GM23338 (cell line): ENCODE measurements around the gene MYO9A. TPM values are rescaled to one million over a fixed set of nuclear protein-coding genes. Genes with fewer than 3 reads are reported as not detected.

Source experiments
- ATAC-seq: fragments of 200-7000 bp; cut with Tn5 transposase; 3 replicates; pipeline ENCODE4 v1.9.1; 2020
- DNase-seq: peaks from one replicate; pipeline ENCODE4 v3.0.0-alpha.2; 2015; ENCODE audit warnings: low spot score
- H2AFZ ChIP-seq: fragments of 200-600 bp; sonication (generic); 2 replicates; pipeline ENCODE4 v1.8.0; 2016; ENCODE audit warnings: antibody characterized with exemption, mild to moderate bottlenecking, moderate library complexity
- H3F3A ChIP-seq: fragments of 200-600 bp; sonication (generic); replicated peaks from 2 replicates; pipeline ENCODE4 v1.8.0; 2017; ENCODE audit warnings: antibody characterized with exemption, mixed run types, low read depth
- H3K27ac ChIP-seq: fragments of 200-600 bp; sonication (generic); 2 replicates; pipeline ENCODE4 v1.6.1; 2016; ENCODE audit warnings: low read depth
- H3K27me3 ChIP-seq: fragments of 200-600 bp; sonication (generic); 2 replicates; pipeline ENCODE4 v1.8.0; 2016; ENCODE audit warnings: mild to moderate bottlenecking, mixed run types, moderate library complexity; ENCODE audit not compliant: insufficient read depth
- H3K36me3 ChIP-seq: fragments of 200-600 bp; sonication (generic); 2 replicates; pipeline ENCODE4 v1.8.0; 2016; ENCODE audit warnings: mild to moderate bottlenecking; ENCODE audit not compliant: insufficient read depth
- H3K4me1 ChIP-seq: fragments of 200-600 bp; sonication (generic); 2 replicates; pipeline ENCODE4 v1.8.0; 2016; ENCODE audit warnings: mild to moderate bottlenecking, moderate library complexity; ENCODE audit not compliant: insufficient read depth
- H3K4me2 ChIP-seq: fragments of 200-600 bp; sonication (generic); 2 replicates; pipeline ENCODE4 v1.7.1; 2017; ENCODE audit warnings: mixed run types
- H3K4me3 ChIP-seq: fragments of 200-600 bp; sonication (generic); 2 replicates; pipeline ENCODE4 v1.6.1; 2016; ENCODE audit warnings: mixed run types
- H3K79me2 ChIP-seq: fragments of 200-600 bp; sonication (generic); replicated peaks from 2 replicates; pipeline ENCODE4 v1.8.0; 2017; ENCODE audit warnings: mild to moderate bottlenecking; ENCODE audit not compliant: insufficient read depth
- H3K9me2 ChIP-seq: fragments of 200-600 bp; sonication (generic); 2 replicates; pipeline ENCODE4 v1.8.0; 2017; ENCODE audit not compliant: insufficient read depth
- H4K20me1 ChIP-seq: fragments of 200-600 bp; sonication (generic); replicated peaks from 2 replicates; pipeline ENCODE4 v1.8.0; 2017; ENCODE audit warnings: mild to moderate bottlenecking; ENCODE audit not compliant: insufficient read depth
- H3K27ac Mint-ChIP-seq: 2 replicates; pipeline ENCODE4 v1.8.0; 2020; ENCODE audit warnings: inconsistent platforms, mild to moderate bottlenecking, moderate library complexity, mixed read lengths
- H3K27me3 Mint-ChIP-seq: 3 replicates; pipeline ENCODE4 v1.8.0; 2022; ENCODE audit warnings: low read depth, mild to moderate bottlenecking, moderate library complexity, mixed read lengths, inconsistent platforms; ENCODE audit not compliant: insufficient read depth, poor library complexity
- H3K36me3 Mint-ChIP-seq: 3 replicates; pipeline ENCODE4 v1.8.0; 2021; ENCODE audit warnings: low read depth, mild to moderate bottlenecking, inconsistent platforms, moderate library complexity, mixed read lengths
- H3K4me1 Mint-ChIP-seq: 3 replicates; pipeline ENCODE4 v1.8.0; 2020; ENCODE audit warnings: mild to moderate bottlenecking, inconsistent platforms, mixed read lengths
- H3K4me3 Mint-ChIP-seq: 3 replicates; pipeline ENCODE4 v1.8.0; 2021; ENCODE audit warnings: moderate library complexity, mild to moderate bottlenecking, inconsistent platforms, mixed read lengths
- H3K9me3 Mint-ChIP-seq: 3 replicates; pipeline ENCODE4 v1.8.0; 2020; ENCODE audit warnings: moderate library complexity, mild to moderate bottlenecking, inconsistent platforms, mixed read lengths
- CREB1 ChIP-seq: fragments of 250-450 bp; sonication (Bioruptor Pico); IDR thresholded peaks from 2 replicates; pipeline ENCODE4 v1.5.0; 2020; ENCODE audit warnings: low read depth, mild to moderate bottlenecking, moderate library complexity
- EZH2 ChIP-seq: fragments of 200-600 bp; sonication (generic); IDR thresholded peaks from one replicate; pipeline ENCODE4 v1.8.0; 2017; ENCODE audit warnings: antibody characterized with exemption, mild to moderate bottlenecking, low read depth; ENCODE audit not compliant: unreplicated experiment
- EZH2phosphoT487 ChIP-seq: fragments of 200-600 bp; sonication (generic); IDR thresholded peaks from one replicate; pipeline ENCODE4 v1.8.1; 2018; ENCODE audit warnings: antibody characterized with exemption; ENCODE audit not compliant: unreplicated experiment
- JUNB ChIP-seq: IDR thresholded peaks from one replicate; pipeline ENCODE4 v1.6.1; 2016; ENCODE audit warnings: antibody characterized with exemption; ENCODE audit not compliant: unreplicated experiment
- NANOG ChIP-seq: IDR thresholded peaks from 2 replicates; pipeline ENCODE4 v1.6.1; 2016; ENCODE audit warnings: antibody characterized with exemption, borderline replicate concordance
- POLR2AphosphoS5 ChIP-seq: IDR thresholded peaks from 2 replicates; pipeline ENCODE4 v1.6.1; 2016; ENCODE audit warnings: antibody characterized with exemption, low read depth
- STAT1 ChIP-seq: IDR thresholded peaks from one replicate; pipeline ENCODE4 v1.6.1; 2016; ENCODE audit warnings: antibody characterized with exemption; ENCODE audit not compliant: unreplicated experiment
- ZNF114 ChIP-seq: fragments of 250-450 bp; sonication (Bioruptor Pico); IDR thresholded peaks from 2 replicates; pipeline ENCODE4 v1.5.0; 2020; ENCODE audit warnings: mild to moderate bottlenecking, moderate library complexity
- ZNF331 ChIP-seq: fragments of 250-450 bp; sonication (Bioruptor Pico); IDR thresholded peaks from 2 replicates; pipeline ENCODE4 v1.5.0; 2020; ENCODE audit warnings: low read depth, mild to moderate bottlenecking, moderate library complexity
- polyA plus RNA-seq: library from polyadenylated mRNA; unstranded; fragments of >200 nt; fragmentation: Nextera tagmentation; extraction: Ambion mirVana; gene quantifications from 2 replicates; pipeline ENCODE4 v1.2.1, GENCODE V29; 2016
- total RNA-seq: library from RNA; depleted of rRNA; stranded (reverse); fragments of >200 nt; shearing (Covaris generic); gene quantifications from 2 replicates; pipeline ENCODE4 v1.2.3, GENCODE V29; 2014
- TF ChIP-seq, protein P1 (sequence below): fragments of 250-450 bp; sonication (Bioruptor Pico); IDR thresholded peaks from 2 replicates; pipeline ENCODE4 v1.5.0; 2020; ENCODE audit warnings: mild to moderate bottlenecking, moderate library complexity
- TF ChIP-seq, protein P2 (sequence below), 2 experiments: fragments of 200-600 bp in 1 of 2; sonication (generic) in 1 of 2; conservative IDR thresholded peaks; 2 replicates each; pipeline versions ENCODE4 v1.5.1 to v1.6.1; 2016 to 2017; ENCODE audit warnings: antibody characterized with exemption in 2 of 2, low read depth in 2 of 2, mild to moderate bottlenecking in 2 of 2, moderate library complexity in 1 of 2
- TF ChIP-seq, protein P3 (sequence below): IDR thresholded peaks from 2 replicates; pipeline ENCODE4 v1.6.1; 2016; ENCODE audit warnings: antibody characterized with exemption
- TF ChIP-seq, protein P4 (sequence below): IDR thresholded peaks from one replicate; pipeline ENCODE4 v1.6.1; 2018; ENCODE audit warnings: antibody characterized with exemption; ENCODE audit not compliant: unreplicated experiment

MYO9A gene
- total and polyA plus RNA-seq, 2 experiments from 2014 or later, result 11.6 to 32.8 TPM

DNA sequence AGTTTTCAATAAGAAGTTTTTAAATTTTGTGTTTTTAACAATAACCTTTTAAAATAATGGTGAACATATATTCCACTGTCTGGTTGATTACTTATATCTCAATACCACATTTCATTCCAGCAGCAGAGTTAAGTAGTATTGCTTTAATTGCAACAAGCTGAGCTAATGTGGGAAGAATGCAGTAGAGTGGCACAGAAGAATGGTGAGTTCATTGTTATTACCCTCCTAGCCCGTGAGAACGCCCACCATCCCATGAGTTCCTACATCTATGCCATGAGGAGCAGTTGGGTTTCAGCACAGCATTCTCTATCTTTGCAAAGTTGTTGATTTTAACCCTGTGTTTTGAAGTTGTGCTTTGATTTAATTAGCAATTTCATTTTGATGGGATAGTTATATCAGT lies 325.4 kb downstream of the MYO9A start:
- H3K4me2 ChIP-seq, result no peak overlapping the region
- no peak overlapping the region for H3K27ac Mint-ChIP-seq
- no peak overlapping the region for H3K4me3 Mint-ChIP-seq
- H3K9me3 Mint-ChIP-seq, result no peaks in the 10 kb centered on the region
- H3K36me3 ChIP-seq, result no peaks in the 10 kb centered on the region
- peaks cover 1% of the 10 kb centered on the region for H3K27me3 Mint-ChIP-seq
- ATAC-seq (no peak), DNase-seq (no peak)
- H3K36me3 Mint-ChIP-seq, result no peaks in the 10 kb centered on the region
- H3K27me3 ChIP-seq, result no peaks in the 10 kb centered on the region
- no peak for TF ChIP-seq STAT1
- TF ChIP-seq CREB1 (CRISPR knock-in tag), result no peak
- no peak for TF ChIP-seq POLR2AphosphoS5
- TF ChIP-seq, protein P1, sequence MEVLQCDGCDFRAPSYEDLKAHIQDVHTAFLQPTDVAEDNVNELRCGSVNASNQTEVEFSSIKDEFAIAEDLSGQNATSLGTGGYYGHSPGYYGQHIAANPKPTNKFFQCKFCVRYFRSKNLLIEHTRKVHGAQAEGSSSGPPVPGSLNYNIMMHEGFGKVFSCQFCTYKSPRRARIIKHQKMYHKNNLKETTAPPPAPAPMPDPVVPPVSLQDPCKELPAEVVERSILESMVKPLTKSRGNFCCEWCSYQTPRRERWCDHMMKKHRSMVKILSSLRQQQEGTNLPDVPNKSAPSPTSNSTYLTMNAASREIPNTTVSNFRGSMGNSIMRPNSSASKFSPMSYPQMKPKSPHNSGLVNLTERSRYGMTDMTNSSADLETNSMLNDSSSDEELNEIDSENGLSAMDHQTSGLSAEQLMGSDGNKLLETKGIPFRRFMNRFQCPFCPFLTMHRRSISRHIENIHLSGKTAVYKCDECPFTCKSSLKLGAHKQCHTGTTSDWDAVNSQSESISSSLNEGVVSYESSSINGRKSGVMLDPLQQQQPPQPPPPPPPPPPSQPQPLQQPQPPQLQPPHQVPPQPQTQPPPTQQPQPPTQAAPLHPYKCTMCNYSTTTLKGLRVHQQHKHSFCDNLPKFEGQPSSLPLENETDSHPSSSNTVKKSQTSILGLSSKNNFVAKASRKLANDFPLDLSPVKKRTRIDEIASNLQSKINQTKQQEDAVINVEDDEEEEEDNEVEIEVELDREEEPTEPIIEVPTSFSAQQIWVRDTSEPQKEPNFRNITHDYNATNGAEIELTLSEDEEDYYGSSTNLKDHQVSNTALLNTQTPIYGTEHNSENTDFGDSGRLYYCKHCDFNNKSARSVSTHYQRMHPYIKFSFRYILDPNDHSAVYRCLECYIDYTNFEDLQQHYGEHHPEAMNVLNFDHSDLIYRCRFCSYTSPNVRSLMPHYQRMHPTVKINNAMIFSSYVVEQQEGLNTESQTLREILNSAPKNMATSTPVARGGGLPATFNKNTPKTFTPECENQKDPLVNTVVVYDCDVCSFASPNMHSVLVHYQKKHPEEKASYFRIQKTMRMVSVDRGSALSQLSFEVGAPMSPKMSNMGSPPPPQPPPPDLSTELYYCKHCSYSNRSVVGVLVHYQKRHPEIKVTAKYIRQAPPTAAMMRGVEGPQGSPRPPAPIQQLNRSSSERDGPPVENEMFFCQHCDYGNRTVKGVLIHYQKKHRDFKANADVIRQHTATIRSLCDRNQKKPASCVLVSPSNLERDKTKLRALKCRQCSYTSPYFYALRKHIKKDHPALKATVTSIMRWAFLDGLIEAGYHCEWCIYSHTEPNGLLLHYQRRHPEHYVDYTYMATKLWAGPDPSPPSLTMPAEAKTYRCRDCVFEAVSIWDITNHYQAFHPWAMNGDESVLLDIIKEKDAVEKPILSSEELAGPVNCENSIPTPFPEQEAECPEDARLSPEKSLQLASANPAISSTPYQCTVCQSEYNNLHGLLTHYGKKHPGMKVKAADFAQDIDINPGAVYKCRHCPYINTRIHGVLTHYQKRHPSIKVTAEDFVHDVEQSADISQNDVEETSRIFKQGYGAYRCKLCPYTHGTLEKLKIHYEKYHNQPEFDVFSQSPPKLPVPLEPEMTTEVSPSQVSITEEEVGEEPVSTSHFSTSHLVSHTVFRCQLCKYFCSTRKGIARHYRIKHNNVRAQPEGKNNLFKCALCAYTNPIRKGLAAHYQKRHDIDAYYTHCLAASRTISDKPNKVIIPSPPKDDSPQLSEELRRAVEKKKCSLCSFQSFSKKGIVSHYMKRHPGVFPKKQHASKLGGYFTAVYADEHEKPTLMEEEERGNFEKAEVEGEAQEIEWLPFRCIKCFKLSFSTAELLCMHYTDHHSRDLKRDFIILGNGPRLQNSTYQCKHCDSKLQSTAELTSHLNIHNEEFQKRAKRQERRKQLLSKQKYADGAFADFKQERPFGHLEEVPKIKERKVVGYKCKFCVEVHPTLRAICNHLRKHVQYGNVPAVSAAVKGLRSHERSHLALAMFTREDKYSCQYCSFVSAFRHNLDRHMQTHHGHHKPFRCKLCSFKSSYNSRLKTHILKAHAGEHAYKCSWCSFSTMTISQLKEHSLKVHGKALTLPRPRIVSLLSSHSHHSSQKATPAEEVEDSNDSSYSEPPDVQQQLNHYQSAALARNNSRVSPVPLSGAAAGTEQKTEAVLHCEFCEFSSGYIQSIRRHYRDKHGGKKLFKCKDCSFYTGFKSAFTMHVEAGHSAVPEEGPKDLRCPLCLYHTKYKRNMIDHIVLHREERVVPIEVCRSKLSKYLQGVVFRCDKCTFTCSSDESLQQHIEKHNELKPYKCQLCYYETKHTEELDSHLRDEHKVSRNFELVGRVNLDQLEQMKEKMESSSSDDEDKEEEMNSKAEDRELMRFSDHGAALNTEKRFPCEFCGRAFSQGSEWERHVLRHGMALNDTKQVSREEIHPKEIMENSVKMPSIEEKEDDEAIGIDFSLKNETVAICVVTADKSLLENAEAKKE (CRISPR knock-in tag), result no peak
- TF ChIP-seq ZNF114, result no peak
- TF ChIP-seq, protein P2, sequence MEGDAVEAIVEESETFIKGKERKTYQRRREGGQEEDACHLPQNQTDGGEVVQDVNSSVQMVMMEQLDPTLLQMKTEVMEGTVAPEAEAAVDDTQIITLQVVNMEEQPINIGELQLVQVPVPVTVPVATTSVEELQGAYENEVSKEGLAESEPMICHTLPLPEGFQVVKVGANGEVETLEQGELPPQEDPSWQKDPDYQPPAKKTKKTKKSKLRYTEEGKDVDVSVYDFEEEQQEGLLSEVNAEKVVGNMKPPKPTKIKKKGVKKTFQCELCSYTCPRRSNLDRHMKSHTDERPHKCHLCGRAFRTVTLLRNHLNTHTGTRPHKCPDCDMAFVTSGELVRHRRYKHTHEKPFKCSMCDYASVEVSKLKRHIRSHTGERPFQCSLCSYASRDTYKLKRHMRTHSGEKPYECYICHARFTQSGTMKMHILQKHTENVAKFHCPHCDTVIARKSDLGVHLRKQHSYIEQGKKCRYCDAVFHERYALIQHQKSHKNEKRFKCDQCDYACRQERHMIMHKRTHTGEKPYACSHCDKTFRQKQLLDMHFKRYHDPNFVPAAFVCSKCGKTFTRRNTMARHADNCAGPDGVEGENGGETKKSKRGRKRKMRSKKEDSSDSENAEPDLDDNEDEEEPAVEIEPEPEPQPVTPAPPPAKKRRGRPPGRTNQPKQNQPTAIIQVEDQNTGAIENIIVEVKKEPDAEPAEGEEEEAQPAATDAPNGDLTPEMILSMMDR (conservative IDR thresholded peaks at IDR 0.05; ENCODE audit: low read depth in 2 of 2), result no peak
- TF ChIP-seq NANOG, result no peak
- TF ChIP-seq, protein P3, sequence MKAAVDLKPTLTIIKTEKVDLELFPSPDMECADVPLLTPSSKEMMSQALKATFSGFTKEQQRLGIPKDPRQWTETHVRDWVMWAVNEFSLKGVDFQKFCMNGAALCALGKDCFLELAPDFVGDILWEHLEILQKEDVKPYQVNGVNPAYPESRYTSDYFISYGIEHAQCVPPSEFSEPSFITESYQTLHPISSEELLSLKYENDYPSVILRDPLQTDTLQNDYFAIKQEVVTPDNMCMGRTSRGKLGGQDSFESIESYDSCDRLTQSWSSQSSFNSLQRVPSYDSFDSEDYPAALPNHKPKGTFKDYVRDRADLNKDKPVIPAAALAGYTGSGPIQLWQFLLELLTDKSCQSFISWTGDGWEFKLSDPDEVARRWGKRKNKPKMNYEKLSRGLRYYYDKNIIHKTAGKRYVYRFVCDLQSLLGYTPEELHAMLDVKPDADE, result no peak
- no peak for TF ChIP-seq ZNF331 (CRISPR knock-in tag)
- TF ChIP-seq EZH2phosphoT487, result no peak
- TF ChIP-seq EZH2, result no peak
- TF ChIP-seq JUNB, result no peak
- TF ChIP-seq, protein P4, sequence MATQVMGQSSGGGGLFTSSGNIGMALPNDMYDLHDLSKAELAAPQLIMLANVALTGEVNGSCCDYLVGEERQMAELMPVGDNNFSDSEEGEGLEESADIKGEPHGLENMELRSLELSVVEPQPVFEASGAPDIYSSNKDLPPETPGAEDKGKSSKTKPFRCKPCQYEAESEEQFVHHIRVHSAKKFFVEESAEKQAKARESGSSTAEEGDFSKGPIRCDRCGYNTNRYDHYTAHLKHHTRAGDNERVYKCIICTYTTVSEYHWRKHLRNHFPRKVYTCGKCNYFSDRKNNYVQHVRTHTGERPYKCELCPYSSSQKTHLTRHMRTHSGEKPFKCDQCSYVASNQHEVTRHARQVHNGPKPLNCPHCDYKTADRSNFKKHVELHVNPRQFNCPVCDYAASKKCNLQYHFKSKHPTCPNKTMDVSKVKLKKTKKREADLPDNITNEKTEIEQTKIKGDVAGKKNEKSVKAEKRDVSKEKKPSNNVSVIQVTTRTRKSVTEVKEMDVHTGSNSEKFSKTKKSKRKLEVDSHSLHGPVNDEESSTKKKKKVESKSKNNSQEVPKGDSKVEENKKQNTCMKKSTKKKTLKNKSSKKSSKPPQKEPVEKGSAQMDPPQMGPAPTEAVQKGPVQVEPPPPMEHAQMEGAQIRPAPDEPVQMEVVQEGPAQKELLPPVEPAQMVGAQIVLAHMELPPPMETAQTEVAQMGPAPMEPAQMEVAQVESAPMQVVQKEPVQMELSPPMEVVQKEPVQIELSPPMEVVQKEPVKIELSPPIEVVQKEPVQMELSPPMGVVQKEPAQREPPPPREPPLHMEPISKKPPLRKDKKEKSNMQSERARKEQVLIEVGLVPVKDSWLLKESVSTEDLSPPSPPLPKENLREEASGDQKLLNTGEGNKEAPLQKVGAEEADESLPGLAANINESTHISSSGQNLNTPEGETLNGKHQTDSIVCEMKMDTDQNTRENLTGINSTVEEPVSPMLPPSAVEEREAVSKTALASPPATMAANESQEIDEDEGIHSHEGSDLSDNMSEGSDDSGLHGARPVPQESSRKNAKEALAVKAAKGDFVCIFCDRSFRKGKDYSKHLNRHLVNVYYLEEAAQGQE, result no peak
- H3K79me2 ChIP-seq, result no peaks in the 10 kb centered on the region
- H3K9me2 ChIP-seq, result no peaks in the 10 kb centered on the region
- H4K20me1 ChIP-seq, result no peaks in the 10 kb centered on the region
- no peaks in the 10 kb centered on the region for H3F3A ChIP-seq
- H3K4me1 Mint-ChIP-seq, result no peaks in the 10 kb centered on the region
- no peaks in the 10 kb centered on the region for H3K4me1 ChIP-seq
- H3K27ac ChIP-seq, result no peak overlapping the region
- H2AFZ ChIP-seq, result no peak overlapping the region
- H3K4me3 ChIP-seq, result no peak overlapping the region
